Measurements from ENCODE around the gene KRT72.
A peak's percentile ranks its signal among the peaks of the same experiment; 100 is the strongest.

Gene KRT72

DNA sequence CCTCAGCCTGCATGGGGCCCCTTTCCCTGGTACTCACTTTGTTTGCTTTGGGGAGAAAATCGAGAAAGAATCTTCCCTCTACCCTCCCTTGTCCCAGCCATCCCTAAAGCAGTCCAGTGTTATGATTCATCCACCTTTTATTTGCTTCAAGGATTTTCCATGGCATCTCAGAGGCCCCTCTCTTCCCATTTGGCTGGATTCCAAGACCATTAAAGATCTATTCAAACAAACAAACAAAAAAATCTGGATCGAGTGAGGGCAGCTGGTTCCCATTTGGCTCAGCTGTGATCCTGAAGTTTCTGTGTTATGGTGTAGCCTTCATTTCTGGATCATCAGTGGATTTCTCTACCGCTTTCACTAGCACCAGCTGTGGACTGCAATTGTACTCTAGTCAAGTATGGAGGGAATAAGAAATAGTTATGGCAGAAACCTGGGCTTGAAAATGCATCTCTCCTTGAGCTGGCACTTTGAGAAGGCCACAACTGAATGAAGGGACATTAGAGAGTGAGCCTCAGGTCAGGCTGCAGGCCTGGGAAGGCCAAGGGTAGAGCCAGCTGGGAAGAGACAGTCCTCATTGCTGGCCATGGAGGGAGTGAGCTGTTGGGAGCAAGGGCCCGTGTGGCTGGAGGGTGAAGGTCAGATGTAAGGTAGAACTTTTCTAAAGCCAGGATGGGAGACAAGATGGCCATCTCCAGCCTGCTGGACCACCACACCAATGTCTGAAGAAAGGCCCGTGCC lies 62.0 kb downstream of the KRT72 start:
- DNase-seq: peak; percentile 69

DNA sequence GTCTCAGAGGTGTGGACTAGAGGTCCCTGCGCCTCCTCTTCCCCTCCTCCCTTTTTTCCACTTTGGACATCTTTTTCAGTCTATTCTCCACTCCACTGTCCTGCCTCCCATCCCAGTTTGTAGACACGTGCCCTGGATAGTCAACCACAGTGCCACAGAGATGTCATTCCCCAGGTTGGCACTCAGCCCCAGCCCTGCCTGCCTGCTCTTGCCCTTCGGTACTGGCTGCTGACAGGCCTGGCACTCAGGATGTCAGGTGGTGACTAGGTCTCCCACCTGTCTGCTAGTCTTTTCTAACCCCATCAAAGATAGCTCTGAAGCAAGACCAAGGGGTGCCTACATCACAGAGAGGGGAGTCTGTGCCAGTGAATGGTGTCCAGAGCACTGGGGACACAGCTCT lies 64.2 kb downstream of the KRT72 start:
- no peak for DNase-seq
